HepG2 (cell line): ENCODE data around the gene DDT. TPM values are rescaled to one million over a fixed set of nuclear protein-coding genes. Genes with fewer than 3 reads are reported as not detected.

Source experiments
- ATF7-NPFF ChIP-seq: sonication (generic); formaldehyde crosslinking; IDR thresholded peaks from 2 replicates; pipeline ENCODE4 v1.8.1; 2023; ENCODE audit warnings: mild to moderate bottlenecking, low read depth, missing genetic modification reagents, moderate library complexity
- CSRNP1 ChIP-seq: sonication (generic); formaldehyde crosslinking; IDR thresholded peaks from 2 replicates; pipeline ENCODE4 v1.8.1; 2023; ENCODE audit warnings: mild to moderate bottlenecking, missing genetic modification reagents
- E2F2 ChIP-seq: sonication (generic); formaldehyde crosslinking; IDR thresholded peaks from 2 replicates; pipeline ENCODE4 v1.4.0; 2020; ENCODE audit warnings: missing genetic modification reagents, borderline replicate concordance
- ELF4 ChIP-seq: sonication (generic); formaldehyde crosslinking; IDR thresholded peaks from 2 replicates; pipeline ENCODE4 v1.5.0; 2020; ENCODE audit warnings: missing genetic modification reagents, mild to moderate bottlenecking, moderate library complexity, borderline replicate concordance
- FOXC1 ChIP-seq: sonication (generic); formaldehyde crosslinking; IDR thresholded peaks from 2 replicates; pipeline ENCODE4 v1.8.0; 2022; ENCODE audit warnings: mild to moderate bottlenecking, missing genetic modification reagents, borderline replicate concordance
- FOXP4 ChIP-seq: sonication (generic); formaldehyde crosslinking; IDR thresholded peaks from 2 replicates; pipeline ENCODE4 v1.4.0; 2020; ENCODE audit warnings: missing genetic modification reagents
- HNF4A ChIP-seq: sonication (generic); formaldehyde crosslinking; IDR thresholded peaks from 2 replicates; pipeline ENCODE4 v1.4.0; 2020; ENCODE audit warnings: missing genetic modification reagents
- PAXIP1 ChIP-seq: sonication (generic); formaldehyde crosslinking; conservative IDR thresholded peaks from 2 replicates; pipeline ENCODE4 v1.4.0; 2020; ENCODE audit warnings: mild to moderate bottlenecking, missing genetic modification reagents, moderate library complexity
- PHF21A ChIP-seq: sonication (generic); formaldehyde crosslinking; IDR thresholded peaks from 2 replicates; pipeline ENCODE4 v1.5.0; 2020; ENCODE audit warnings: mild to moderate bottlenecking, missing genetic modification reagents
- SOX5 ChIP-seq: IDR thresholded peaks from 2 replicates; pipeline ENCODE4 v1.6.1; 2016; ENCODE audit warnings: borderline replicate concordance
- STAT5B ChIP-seq: sonication (generic); formaldehyde crosslinking; IDR thresholded peaks from 2 replicates; pipeline ENCODE4 v1.4.0; 2020; ENCODE audit warnings: missing genetic modification reagents
- TEF ChIP-seq: sonication (generic); formaldehyde crosslinking; IDR thresholded peaks from 2 replicates; pipeline ENCODE4 v1.5.0; 2020; ENCODE audit warnings: missing genetic modification reagents
- THAP7 ChIP-seq: sonication (generic); formaldehyde crosslinking; IDR thresholded peaks from 2 replicates; pipeline ENCODE4 v1.8.1; 2023; ENCODE audit warnings: mild to moderate bottlenecking, missing genetic modification reagents
- ZFP1 ChIP-seq: IDR thresholded peaks from 2 replicates; pipeline ENCODE4 v1.6.1; 2016
- ZFP62 ChIP-seq: sonication (generic); formaldehyde crosslinking; IDR thresholded peaks from 2 replicates; pipeline ENCODE4 v1.4.0; 2020; ENCODE audit warnings: missing genetic modification reagents
- ZNF12 ChIP-seq: sonication (generic); formaldehyde crosslinking; IDR thresholded peaks from 2 replicates; pipeline ENCODE4 v1.5.0; 2020; ENCODE audit warnings: missing genetic modification reagents
- ZNF331 ChIP-seq: sonication (generic); formaldehyde crosslinking; IDR thresholded peaks from 2 replicates; pipeline ENCODE4 v1.4.0; 2020; ENCODE audit warnings: missing genetic modification reagents
- ZNF383 ChIP-seq: sonication (generic); formaldehyde crosslinking; IDR thresholded peaks from 2 replicates; pipeline ENCODE4 v1.4.0; 2020; ENCODE audit warnings: missing genetic modification reagents, mild to moderate bottlenecking, borderline replicate concordance
- ZNF605 ChIP-seq: sonication (generic); formaldehyde crosslinking; IDR thresholded peaks from 2 replicates; pipeline ENCODE4 v1.8.0; 2022; ENCODE audit warnings: mild to moderate bottlenecking, missing genetic modification reagents
- polyA plus RNA-seq, 8 experiments: library from polyadenylated mRNA; depleted of rRNA in 3 of 8; stranded (reverse) in 7 of 8; unstranded in 1 of 8; fragments of >200 nt; fragmentation: Illumina TruSeq in 4 of 8; extraction: Trizol in 4 of 8; gene quantifications; 2 replicates each; pipeline versions ENCODE4 v1.2.1 to v1.2.3, GENCODE V29; 2011 to 2016; ENCODE audit warnings: low read depth in 4 of 8, missing spikeins in 1 of 8, mixed read lengths in 1 of 8; ENCODE audit not compliant: insufficient read depth in 1 of 8
- total RNA-seq, 5 experiments: library from RNA; depleted of rRNA; stranded (reverse); fragments of >200 nt; fragmentation: Illumina TruSeq; extraction: Trizol; gene quantifications; 2 replicates each; pipeline ENCODE4 v1.2.3, GENCODE V29; 2016; ENCODE audit warnings: low read depth in 1 of 5

DDT gene
- total and polyA plus RNA-seq, 2 of the 13 experiments (the other 11 are each of a cell fraction or from before 2014, with no cell fraction given) = 143 to 181 TPM

GRCh38 chr22:23938328-23939016 is 35.8 kb downstream of the DDT start (continued):
- no peak for TF ChIP-seq TEF (CRISPR knock-in tag)
- TF ChIP-seq ZNF12 (CRISPR knock-in tag) = 0 out of 2 replicates have a peak, but pooled peaks have one; percentile 50
- TF ChIP-seq ZNF605 (CRISPR knock-in tag) = no peak
- no peak for TF ChIP-seq ZFP62 (CRISPR knock-in tag)
- no peak for TF ChIP-seq CSRNP1 (CRISPR knock-in tag)
- peak; percentile 63 for TF ChIP-seq SOX5 (CRISPR knock-in tag)
- no peak for TF ChIP-seq FOXC1
- TF ChIP-seq FOXP4 (CRISPR knock-in tag) = peak; percentile 48
- no peak for TF ChIP-seq STAT5B (CRISPR knock-in tag)
- no peak for TF ChIP-seq ATF7-NPFF
- TF ChIP-seq ZNF383 (CRISPR knock-in tag) = no peak
- no peak for TF ChIP-seq ZFP1
- TF ChIP-seq PAXIP1 (CRISPR knock-in tag) = peak; percentile 32; the same call in 1 of the 2 replicates
- TF ChIP-seq E2F2 (CRISPR knock-in tag) = no peak
- peak; percentile 42; the same call in 1 of the 2 replicates for TF ChIP-seq ZNF331
- peak; percentile 84; the same call in 1 of the 2 replicates for TF ChIP-seq PHF21A (CRISPR knock-in tag)
- TF ChIP-seq ELF4 (CRISPR knock-in tag) = no peak
- TF ChIP-seq HNF4A = peak; percentile 29; the same call in 1 of the 2 replicates
- no peak for TF ChIP-seq THAP7 (CRISPR knock-in tag)
